Ascending aorta (tissue), 2 donors: ENCODE data around the gene SEL1L2. TPM values are rescaled to one million over a fixed set of nuclear protein-coding genes. Genes with fewer than 3 reads are reported as not detected.

ENCODE experiments used
- DNase-seq, 2 donors: peaks; one replicate each; pipeline ENCODE4 v3.0.0-alpha.2; 2019; ENCODE audit warnings: low spot score in 2 of 2
- H3K27ac ChIP-seq, 2 donors: fragments of 200-600 bp; sonication (generic); one replicate each; pipeline ENCODE4 v1.5.1; 2016 to 2017; ENCODE audit warnings: mild to moderate bottlenecking in 1 of 2
- H3K27me3 ChIP-seq: fragments of 200-600 bp; sonication (generic); one replicate; pipeline ENCODE4 v1.5.1; 2017
- H3K36me3 ChIP-seq, 2 donors: fragments of 200-600 bp; sonication (generic); one replicate each; pipeline ENCODE4 v1.5.1; 2016
- H3K4me1 ChIP-seq, 2 donors: fragments of 200-600 bp; sonication (generic); one replicate each; pipeline ENCODE4 v1.5.1; 2016 to 2017; ENCODE audit warnings: mild to moderate bottlenecking in 1 of 2
- H3K4me3 ChIP-seq, 2 donors: fragments of 200-600 bp; sonication (generic); one replicate each; pipeline ENCODE4 v1.5.1; 2016 to 2017; ENCODE audit warnings: mild to moderate bottlenecking in 1 of 2
- H3K9me3 ChIP-seq, 2 donors: fragments of 200-600 bp; sonication (generic); one replicate each; pipeline ENCODE4 v1.5.1; 2016
- intact Hi-C: fragments of 100-400 bp; cut with DNase I; formaldehyde crosslinking; loops from one replicate; pipeline ENCODE4 v1.15.1; 2023
- total RNA-seq: library from RNA; depleted of rRNA; stranded (reverse); fragments of >200 nt; gene quantifications from one replicate; pipeline ENCODE4 v1.1.0, GENCODE V29; 2016
- TF ChIP-seq, protein P1 (sequence below), 3 experiments: fragments of 200-600 bp in 2 of 3; fragments of 450-650 bp in 1 of 3; sonication (generic) in 2 of 3; IDR thresholded peaks; one replicate each; pipeline ENCODE4 v1.5.1; 2016 to 2019; ENCODE audit warnings: antibody characterized with exemption in 3 of 3, mild to moderate bottlenecking in 1 of 3, moderate library complexity in 1 of 3

Gene SEL1L2
- total RNA-seq, 1 donor from 2014 or later, result not detected

DNA sequence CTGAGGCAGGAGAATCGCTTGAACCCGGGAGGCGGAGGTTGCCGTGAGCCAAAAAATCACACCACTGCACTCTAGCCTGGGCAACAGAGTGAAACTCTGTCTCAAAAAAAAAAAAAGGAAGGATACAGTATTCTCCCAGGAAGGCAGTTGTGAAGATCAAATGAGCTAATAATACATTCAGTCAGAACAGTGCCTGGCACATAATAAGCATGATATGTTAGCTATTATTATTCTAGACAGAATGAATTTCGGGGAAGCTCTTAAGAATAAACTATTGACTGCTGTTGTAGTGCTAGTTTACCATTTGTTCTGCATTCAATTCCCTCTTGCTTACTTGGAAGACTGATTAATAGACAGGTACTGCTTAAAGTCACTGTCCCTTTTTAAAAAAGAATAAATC is 164.9 kb downstream of the SEL1L2 start:
- TF ChIP-seq, protein P1, sequence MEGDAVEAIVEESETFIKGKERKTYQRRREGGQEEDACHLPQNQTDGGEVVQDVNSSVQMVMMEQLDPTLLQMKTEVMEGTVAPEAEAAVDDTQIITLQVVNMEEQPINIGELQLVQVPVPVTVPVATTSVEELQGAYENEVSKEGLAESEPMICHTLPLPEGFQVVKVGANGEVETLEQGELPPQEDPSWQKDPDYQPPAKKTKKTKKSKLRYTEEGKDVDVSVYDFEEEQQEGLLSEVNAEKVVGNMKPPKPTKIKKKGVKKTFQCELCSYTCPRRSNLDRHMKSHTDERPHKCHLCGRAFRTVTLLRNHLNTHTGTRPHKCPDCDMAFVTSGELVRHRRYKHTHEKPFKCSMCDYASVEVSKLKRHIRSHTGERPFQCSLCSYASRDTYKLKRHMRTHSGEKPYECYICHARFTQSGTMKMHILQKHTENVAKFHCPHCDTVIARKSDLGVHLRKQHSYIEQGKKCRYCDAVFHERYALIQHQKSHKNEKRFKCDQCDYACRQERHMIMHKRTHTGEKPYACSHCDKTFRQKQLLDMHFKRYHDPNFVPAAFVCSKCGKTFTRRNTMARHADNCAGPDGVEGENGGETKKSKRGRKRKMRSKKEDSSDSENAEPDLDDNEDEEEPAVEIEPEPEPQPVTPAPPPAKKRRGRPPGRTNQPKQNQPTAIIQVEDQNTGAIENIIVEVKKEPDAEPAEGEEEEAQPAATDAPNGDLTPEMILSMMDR (IDR thresholded peaks at IDR 0.05), result no peak
- H3K36me3 ChIP-seq, result no peaks in the 10 kb centered on the region
- intact Hi-C loops, result no loop called here
- H3K27me3 ChIP-seq, result no peaks in the 10 kb centered on the region
- DNase-seq, result no peak
- H3K4me1 ChIP-seq, result no peaks in the 10 kb centered on the region
- no peak overlapping the region for H3K4me3 ChIP-seq
- H3K9me3 ChIP-seq, result no peaks in the 10 kb centered on the region
- no peak overlapping the region for H3K27ac ChIP-seq

GRCh38 chr20:13824459-13824858 is 166.0 kb downstream of the SEL1L2 start:
- Histone ChIP-seq H3K27ac (no peak overlapping the region), H3K4me3 (no peak overlapping the region), H3K36me3 (no peaks in the 10 kb centered on the region), H3K9me3 (no peaks in the 10 kb centered on the region), H3K4me1 (no peaks in the 10 kb centered on the region), H3K27me3 (no peaks in the 10 kb centered on the region)
- no peak for DNase-seq
- intact Hi-C loops, result no loop called here
- TF ChIP-seq, protein P1 (IDR thresholded peaks at IDR 0.05), result no peak

DNA sequence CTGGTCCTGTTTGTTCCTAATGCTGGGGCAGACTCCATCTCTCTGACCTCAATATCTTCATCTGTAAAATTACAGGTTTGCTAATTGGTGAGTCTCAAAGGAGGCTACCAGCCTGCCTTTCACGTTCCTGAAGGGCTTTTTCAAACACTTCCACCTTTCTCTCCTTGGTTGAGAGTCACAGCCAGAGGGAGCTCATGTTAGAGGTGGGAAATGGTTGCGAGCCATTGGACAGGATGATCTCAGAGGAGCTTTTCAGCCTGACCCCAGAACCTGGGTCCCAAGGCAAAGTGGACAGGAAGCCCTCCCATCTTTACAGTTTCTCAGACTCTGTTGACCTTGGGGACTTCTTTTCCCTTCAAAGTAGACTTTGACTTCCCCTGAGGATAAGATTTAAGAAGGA is 168.0 kb downstream of the SEL1L2 start:
- Histone ChIP-seq H3K36me3 (peaks cover 9 to 13% of the 10 kb centered on the region in 2 donors), H3K27me3 (no peaks in the 10 kb centered on the region), H3K4me3 (no peak overlapping the region), H3K27ac (no peak overlapping the region), H3K9me3 (no peaks in the 10 kb centered on the region), H3K4me1 (no peaks in the 10 kb centered on the region)
- no peak for DNase-seq
- intact Hi-C loops, result loop anchor here (2.0 kb wide), 1 partner anchor 128 kb away; no protein-coding TSS in a partner anchor
- TF ChIP-seq, protein P1 (IDR thresholded peaks at IDR 0.05), result peak in 1 of 3 experiments; percentile 7

- H3K27me3 ChIP-seq, result no peaks in the 10 kb centered on the region
- no peak overlapping the region for H3K27ac ChIP-seq
- TF ChIP-seq, protein P1 (IDR thresholded peaks at IDR 0.05), result no peak
- H3K4me3 ChIP-seq, result no peak overlapping the region
- DNase-seq, result no peak
- peaks cover 15 to 18% of the 10 kb centered on the region in 2 donors for H3K36me3 ChIP-seq
- no peaks in the 10 kb centered on the region for H3K4me1 ChIP-seq
- intact Hi-C loops, result loop anchor here (2.0 kb wide), 1 partner anchor 129 kb away; no protein-coding TSS in a partner anchor
- H3K9me3 ChIP-seq, result no peaks in the 10 kb centered on the region
Observed at GRCh38 chr20:13821876-13822275, 168.5 kb downstream of the SEL1L2 start.

DNA sequence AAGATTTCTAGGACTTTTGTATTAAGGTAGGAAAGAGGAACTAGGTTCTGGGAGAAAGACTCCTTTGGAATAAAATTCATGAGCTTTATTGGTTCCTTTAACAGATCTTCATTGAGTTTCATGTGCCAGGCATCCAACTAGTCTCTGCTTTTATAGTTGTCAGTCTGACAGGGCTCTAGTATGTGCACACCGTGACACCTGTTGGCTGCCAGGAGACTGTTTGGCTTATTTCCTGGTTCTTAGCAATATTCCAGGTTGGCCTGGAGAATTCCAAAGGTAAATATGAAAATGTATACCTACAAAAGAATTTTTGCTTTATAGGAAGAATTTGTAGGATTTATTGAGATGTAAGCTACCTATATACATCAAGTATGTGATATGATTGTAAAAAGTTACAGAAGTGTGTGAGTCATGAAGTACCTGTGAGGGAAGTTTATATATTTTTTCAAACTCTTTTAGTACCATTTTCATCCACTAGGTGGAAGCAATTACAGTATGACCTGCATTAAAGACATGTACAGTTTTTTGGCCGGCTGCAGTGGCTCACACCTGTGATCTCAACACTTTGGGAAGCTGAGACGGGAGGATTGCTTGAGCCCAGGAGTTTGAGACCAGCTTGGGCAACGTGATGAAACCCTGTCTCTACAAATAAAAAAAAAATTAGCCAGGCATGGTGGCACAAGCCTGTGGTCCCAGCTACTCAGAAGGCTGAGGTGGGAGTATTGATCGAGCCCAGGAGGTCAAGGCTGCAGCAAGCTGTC is 170.3 kb downstream of the SEL1L2 start:
- intact Hi-C loops, result loop anchor here (1.0 kb wide), 1 partner anchor 235 kb away; no protein-coding TSS in a partner anchor
- no peaks in the 10 kb centered on the region for H3K4me1 ChIP-seq
- TF ChIP-seq, protein P1 (IDR thresholded peaks at IDR 0.05), result peak; percentile 25 to 68 (median 55)
- no peak overlapping the region for H3K27ac ChIP-seq
- no peak overlapping the region for H3K4me3 ChIP-seq
- DNase-seq, result no peak
- no peaks in the 10 kb centered on the region for H3K9me3 ChIP-seq
- H3K36me3 ChIP-seq, result peaks cover 28 to 33% of the 10 kb centered on the region in 2 donors
- H3K27me3 ChIP-seq, result no peaks in the 10 kb centered on the region
